Middle frontal gyrus (tissue), 1 donor: Measurements from ENCODE around the gene MANBA.
"Not testable (repeated sequence)": the region's sequence is repeated elsewhere in the genome, so short reads cannot be mapped to it uniquely, and the experiment has no call there.

Experiments
- DNase-seq: peaks from one replicate; pipeline ENCODE4 v3.0.0-alpha.2; 2015; ENCODE audit warnings: low spot score; ENCODE audit errors: extremely low spot score

The MANBA gene

DNA sequence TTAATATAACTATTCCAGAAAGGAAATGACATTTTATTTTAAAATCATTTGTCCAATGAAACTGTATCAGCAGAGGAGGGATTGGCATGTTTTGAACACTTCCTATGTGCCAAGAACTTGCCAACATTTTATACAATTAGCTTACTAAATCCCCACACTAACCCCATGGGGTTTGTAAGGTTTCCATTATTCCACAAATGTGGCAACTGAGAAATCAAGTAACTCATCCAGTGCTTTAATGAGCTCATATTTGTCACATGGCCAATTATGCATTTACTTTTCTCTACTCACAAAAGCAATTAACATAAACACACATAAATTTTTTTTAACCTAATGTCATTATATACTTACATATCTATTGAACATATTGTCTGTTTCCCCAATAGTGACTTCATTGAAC, 37.3 kb downstream of the MANBA start:
- no peak for DNase-seq

DNA sequence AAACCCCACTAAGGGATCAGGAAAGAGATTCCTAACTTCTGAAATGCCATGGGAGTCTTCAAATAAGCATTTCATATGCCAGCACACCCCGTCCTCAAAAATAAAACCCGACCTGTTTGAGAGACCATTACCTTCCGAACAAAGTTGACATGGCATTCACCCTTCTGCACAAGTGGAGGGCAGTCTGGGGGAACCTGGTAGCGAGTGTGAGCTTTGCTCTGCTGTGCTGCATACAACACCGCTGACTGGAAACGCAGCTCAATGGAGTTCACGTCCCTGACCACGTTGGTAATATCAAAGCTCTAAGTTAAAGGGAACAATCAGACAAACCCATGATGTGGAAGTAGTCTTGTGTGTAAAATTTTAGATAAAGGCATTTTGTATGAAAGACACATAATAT, 38.0 kb downstream of the MANBA start:
- DNase-seq, result no peak

DNA sequence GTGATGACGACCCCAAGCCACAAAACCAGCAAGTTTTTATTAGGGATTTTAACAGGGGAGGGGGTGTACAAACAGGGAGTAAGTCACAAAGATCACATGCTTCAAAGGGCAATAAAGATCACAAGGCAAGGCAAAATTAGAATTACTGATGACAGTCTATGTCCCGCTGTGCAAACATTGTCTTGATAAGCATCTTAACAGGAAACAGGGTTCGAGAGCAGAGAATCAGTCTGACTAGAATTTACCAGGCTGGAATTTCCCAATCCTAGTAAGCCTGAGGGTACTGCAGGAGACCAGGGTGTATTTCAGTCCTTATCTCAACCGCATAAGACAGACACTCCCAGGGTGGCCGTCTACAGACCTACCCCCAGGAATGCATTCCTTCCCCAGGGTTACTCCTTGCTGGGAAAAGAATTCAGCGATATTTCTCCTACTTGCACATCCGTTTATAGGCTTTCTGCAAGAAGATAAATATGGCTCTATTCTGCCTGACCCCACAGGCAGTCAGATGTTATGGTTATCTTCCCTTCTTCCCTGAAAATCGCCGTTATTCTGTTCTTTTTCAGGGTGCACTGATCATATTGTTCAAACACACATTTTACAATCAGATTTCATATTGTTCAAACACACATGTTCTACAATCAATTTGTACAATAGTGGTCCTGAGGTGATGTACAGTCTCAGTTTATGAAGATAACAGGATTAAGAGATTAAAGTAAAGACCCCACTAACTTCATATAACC, 41.8 kb downstream of the MANBA start:
- not testable (repeated sequence) for DNase-seq

DNA sequence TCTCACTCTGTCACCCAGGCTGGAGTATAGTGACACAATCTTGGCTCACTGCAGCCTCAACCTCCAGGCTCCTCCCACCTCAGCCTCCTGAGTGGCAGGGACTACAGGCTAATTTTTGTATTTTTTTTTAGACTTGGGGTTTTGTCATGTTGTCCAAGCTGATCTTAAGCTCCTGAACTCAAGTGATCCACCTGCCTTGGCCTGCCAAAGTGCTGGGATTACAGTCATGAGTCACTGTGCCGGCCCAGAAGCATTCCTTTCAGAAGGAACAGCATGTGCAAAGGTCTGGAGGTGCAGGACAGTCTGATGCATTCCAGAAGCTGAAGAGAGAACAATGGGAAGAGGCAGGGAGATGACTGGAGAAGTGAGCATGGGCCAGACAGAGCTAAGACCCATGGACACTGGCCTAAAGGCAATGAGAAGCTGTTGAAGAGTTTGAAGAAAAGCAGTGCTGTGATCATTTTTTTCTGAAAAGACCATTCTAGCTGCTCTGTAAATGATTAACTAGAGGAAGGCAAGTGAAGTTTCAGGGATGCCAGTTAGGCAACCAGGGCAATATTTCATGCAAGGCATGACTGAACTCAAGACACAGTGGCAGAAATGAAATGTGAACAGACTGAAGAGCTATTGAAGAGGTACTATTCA, 43.2 kb downstream of the MANBA start:
- DNase-seq, result no peak

DNA sequence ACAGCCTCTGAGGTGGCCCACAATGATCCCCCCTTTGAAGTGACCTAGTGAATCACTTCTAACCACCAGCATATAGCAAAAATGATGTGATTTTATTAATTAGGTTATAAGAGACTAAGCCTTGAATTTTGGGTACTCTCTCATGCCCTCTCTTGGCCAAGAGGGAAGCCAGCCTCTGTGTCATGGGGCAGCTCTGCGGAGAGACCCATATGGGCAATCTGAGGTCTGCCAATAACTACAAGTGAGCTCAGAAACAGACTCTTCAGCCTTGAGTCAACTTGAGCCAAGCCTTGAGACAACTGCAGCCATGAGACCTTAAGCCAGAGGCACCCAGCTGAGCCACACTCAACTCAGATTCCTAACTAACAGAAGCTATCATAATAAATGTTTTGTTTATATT, 45.7 kb downstream of the MANBA start:
- no peak for DNase-seq

DNA sequence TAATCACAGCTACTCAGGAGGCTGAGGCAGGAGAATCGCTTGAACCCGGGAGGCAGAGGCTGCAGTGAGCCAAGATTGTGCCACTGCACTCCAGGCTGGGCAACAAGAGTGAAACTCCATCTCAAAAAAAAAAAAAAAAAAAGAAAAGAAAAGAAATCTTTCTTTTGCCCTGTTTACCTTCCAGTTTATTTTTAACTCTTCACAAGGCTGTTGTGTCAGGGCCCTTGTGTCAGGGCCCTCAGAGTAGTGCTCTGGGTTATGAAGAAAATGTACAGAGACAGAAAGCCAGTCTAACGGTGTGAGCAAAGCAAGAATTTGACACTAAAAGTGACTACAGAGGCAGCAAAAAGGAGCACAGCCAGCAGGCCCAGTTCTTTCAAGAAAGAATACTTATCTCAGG, 47.0 kb downstream of the MANBA start:
- not testable (repeated sequence) for DNase-seq

DNA sequence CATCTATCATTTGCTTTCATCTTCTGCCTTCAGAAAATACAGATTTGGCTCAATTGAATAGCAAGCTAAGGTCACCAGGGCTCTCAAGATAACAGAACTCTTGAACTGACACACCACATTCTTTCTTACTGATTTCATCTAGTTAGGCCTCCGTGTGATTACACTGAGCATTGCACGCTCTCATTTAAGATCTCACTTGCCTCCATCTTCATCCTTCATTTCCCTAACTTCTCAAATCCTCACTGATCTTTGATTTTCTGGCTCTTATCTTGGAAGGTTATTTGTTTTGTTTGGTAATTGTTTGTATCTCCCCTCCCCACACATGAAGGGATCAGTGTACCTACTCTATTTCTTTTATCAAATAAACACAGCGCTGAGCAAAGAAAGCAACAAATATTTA, 47.7 kb downstream of the MANBA start:
- no peak for DNase-seq

DNA sequence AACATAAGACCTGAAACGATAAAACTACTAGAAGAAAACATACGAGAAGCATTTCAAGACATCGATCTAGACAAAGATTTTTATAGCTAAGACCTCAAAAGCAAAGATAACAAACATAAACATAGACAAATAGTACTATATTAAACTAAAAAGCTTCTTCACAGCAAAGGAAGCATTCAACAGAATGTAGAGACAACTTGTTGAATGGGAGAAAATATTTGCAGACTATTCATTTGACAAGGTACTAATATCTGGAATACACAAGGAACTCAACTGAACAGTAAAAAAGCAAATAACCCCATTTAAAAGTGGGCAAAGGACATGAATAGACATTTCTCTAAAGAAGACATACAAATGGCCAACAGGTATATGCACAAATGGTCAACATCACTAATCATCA, 49.8 kb downstream of the MANBA start:
- DNase-seq, result no peak

DNA sequence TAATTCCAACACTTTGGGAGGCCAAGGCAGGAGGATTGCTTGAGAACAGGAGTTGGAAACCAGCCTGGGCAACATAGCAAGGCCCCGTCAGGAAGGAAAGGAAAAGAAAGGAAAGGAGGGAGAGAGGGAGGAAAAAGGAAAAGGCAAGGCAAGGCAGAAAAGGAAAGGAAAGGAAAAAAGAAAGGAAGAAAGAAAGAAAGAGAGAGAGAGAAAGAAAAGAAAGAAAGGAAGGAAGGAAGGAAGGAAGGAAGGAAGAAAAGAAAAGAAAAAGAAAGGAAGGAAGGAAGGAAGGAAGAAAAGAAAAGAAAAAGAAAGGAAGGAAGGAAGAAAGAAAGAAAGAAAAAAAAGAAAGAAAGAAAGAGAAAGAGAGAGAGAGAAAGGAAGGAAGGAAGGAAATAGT, 51.7 kb downstream of the MANBA start:
- not testable (repeated sequence) for DNase-seq

DNA sequence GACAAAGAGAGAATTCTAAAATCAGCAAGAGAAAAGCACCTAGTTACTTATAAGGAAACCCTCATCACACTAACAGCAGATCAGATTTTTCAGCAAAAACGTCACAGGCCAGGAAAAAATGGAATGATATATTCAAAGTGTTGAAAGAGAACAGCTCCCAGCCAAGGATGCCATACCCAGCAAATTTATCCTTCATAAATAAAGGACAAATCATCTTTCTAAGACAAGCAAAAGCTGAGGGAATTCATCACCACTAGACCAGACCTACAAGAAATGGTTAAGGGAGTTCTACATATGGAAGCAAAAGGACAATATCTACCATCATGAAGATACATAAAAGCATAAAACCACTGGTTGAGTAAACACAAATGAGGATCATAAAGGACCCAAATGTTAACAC, 53.6 kb downstream of the MANBA start:
- no peak for DNase-seq

DNA sequence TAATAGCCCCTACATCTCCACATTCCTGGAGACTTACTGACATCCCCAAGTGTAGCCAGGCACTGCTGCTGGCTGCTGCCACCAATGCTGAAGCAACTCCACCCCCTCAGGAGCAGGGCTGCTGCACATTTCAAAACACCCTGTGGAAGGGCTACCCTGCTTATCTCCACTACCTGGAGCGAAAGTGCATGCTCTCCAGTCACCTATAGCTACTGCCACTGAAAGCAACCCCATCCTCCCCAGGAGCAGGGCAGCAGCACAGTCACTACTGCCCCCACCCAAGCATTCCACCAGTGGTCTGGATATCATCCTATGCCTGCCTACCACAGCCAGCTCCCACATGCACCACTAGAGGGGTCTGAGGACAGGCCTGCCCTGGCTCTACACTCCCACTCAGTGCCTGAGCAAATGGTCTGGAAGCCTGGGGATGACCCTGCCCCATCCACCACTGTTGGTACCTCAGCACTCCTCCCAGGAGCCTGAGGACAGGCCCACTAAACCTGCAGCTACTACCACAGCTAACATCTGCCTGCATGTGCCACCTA, 55.3 kb downstream of the MANBA start:
- no peak for DNase-seq

DNA sequence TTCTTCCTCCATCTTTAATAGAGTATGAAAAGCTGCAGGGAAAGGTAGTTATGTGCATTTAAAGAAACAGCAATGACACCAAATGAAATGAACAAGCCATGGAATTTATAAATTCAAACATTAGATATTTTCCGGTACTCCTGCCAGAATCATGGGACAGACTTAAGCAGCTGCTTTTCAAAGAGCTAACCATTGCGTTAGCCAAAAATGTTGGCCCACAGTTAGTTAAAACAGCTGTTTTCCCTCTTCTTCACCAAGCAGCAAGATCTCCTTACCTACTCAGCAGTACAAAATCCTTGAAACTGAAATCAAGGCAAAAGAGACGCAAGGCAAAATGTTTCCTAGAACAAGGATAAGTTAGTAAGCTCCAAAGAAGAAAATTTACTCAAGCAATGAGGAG, 64.0 kb downstream of the MANBA start:
- no peak for DNase-seq

DNA sequence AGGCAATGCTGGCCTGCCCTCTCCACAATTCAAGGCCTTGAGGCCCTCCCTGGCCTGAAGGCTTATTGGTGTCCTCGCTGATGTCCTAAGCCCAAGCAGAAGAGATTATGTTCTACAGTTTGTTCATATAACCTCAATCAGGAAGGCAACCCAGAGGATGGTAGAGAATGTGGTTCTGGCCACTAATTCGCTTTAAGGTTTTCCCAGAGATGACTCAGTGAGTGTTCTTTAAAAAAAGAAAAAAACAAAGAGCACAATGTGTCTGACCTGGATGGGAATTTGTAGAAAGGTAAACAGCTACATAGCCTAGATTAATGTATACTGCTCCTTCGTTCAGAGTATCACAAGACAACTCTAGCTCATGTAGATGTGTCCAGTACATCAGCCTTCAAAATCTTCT, 66.0 kb downstream of the MANBA start:
- DNase-seq, result no peak

DNA sequence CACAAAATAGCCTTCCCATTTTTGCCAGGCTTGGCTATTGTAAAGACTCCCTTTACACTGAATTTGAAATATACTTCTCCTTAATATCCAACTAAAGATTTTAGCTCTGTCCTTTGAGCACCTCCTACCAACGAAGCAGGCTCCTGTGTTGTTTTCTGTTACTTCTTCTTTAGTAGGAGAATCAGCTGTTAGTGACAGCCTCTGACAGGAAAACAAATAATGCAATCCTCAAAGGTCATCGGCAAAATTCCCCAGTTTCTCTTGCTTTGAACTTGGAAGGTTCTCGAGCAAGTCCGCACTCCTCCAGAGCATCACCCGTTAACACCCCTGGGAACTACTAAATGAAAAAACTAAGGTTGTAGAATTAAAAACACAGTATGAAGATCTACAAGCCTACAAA, 66.9 kb downstream of the MANBA start:
- no peak for DNase-seq

DNA sequence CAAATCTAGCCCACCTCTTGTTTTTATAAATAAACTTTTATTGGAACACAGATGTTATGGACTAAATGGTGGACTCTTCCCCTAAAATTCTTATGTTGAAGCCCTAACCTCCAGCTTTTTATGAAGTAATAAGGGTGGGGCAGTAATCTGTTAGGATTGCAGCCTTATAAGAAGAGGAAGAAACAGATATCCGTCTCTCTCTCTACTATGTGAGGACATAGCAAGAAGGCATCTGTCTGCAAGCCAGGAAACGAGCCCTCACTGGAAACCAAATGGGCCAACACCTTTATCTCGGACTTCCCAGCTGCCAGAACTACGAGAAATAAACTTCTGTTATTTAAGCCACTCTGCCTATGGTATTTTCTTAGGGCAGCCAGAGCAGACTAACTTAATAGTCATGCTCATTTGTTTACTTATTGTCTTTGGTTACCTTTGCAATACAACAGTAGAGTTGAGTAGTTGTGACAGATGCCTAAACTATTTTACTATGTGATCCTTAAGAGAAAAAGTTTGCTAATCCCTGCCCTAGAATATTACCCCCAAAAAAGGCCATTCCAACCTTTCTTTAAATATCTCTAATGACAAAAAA, 67.4 kb downstream of the MANBA start:
- no peak for DNase-seq

DNA sequence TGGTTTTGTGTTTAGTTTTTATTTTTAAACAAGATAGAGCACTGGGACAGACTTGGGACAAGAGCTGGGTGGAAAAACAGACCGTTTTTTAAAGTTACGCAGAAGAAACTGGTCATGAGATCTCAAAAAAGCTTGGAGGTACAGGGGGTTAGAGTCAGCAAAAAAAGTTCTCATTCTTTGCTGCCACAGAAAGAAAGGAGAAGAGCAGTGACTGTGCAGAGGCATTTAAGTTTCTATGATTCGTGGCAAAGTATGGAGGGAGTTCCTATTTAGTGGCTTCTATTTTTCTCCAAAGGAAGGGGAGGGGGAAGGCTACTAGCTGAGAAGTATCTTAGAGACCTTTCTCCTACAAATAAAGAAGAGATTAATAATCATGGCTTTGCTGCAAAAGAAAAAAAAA, 68.3 kb downstream of the MANBA start:
- DNase-seq, result no peak

DNA sequence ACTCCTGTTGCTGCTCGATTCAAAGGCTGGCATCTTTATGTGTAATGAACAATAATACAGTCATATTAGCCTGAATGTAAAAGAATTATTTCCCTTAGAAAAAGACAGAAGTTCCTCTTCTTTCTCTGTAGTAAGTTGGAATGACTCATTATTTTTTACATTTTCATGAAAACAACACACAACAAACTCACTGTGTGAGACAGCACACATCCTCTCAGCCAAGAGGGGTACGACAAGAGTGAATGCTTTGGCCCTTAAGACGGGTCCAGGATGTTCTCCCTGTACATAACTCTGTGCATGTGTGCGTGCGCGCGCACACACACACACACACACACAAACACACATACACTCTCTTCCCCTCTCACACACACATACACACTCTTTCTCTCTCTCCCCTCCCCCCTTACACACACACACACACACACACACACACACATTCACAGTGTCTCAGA, 72.8 kb downstream of the MANBA start:
- no peak for DNase-seq

DNA sequence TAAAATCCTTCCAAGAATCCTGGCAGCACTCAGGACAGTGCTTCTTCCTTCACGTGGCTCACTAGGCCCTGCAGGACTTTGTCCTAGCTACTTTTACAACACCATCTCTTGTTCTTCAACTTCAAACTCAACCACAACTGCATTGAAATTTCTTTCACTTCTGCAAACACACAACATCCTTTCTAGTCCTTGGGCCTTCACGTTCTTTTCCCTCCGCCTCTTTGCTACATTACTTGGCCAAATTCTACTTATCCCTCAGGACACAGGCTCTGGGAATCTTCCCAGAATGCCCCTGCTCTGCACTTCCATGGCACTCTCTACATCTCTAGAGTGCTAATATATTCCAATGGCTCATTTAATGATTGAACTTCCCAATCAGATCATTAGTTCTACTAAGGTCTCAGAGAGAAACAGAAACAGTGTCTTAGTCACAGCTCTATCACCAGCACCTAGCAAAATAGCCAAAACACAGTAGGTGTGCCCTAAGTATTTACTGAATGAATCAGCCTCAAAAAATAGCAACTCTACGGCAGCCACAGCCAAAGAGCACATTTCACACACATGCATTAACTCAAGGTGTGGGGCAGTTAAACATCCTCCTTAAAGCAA, 73.3 kb downstream of the MANBA start:
- DNase-seq, result no peak

DNA sequence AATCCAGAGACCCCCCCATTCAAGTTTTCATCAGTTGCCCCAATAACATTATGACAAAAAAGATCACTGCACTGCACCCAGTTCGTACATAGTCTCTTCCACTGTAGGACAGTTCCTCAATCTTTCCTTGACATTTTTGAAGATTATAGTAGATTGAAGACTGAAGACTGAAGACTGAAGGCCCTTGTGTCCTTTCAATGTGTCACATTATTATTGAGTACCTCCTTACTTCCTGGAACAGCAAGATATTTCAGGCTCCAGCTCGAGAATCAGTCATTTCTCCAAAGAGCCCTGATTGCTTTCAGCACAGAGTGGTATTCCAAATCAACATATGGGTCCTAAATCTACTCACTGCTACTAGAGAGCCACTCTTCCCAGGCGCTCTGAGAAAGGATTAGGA, 75.0 kb downstream of the MANBA start:
- no peak for DNase-seq

DNA sequence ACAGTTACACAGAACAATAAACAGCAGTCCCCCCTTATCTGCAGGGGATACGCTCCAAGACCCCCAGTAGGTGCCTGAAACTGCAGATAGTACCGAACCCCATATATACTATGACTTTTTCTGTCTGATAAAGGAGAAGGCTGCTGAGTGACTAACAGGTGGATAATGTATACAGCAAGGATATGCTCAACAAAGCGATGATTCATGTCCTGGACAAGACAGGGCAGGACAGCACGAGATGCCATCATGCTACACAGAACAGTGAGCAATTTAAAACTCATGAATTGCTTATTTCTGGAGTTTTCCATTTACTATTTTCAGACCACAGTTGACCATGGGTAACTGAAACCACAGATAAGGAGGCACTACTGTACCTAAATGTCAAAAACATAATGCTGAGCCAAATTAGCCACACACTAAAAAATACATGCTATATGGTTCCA, 76.1 kb downstream of the MANBA start:
- DNase-seq, result no peak

DNA sequence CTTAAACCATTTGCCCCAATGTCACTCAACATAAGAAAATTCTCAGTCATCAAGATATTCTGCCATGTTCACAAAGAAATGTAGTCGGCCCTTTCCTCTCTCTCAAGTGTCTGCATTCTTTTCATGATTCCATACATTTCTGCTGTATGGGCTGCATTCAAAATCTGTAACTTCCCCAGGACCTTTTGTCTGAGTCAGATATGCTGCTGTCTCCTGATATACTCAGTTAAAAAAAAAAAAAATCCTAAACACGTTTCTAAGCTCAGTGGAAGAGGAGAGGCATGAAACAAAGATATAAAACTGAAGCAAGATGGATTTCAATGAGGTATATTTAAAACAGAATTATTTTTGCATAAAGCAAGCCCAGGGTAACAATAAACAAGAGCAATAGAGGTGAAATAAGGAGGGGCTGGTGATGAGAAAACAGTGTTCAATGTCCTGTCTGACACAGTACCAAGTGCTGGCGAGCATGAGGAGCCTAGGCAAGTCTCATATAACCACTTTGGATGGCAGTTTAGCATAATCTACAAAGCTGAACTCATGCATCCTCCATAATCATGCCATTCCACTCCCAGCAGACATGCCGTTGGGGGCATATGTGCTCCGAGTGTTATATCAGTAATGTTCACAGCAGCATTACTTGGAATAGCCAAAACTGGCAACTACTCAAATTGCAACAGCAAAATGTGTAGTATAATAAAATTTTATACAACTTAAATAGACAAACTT, 76.7 kb downstream of the MANBA start:
- DNase-seq, result no peak
